Right lobe of liver (tissue), 6 donors: ENCODE data around the gene LRRIQ1. TPM values are rescaled to one million over a fixed set of nuclear protein-coding genes. Genes with fewer than 3 reads are reported as not detected.

ENCODE experiments used
- ATAC-seq, 4 donors: fragments of 200-7000 bp; cut with Tn5 transposase; one replicate each; pipeline ENCODE4 v1.9.1; 2020; ENCODE audit warnings: mild to moderate bottlenecking in 4 of 4, moderate library complexity in 4 of 4
- DNase-seq, 3 donors: peaks; one replicate each; pipeline ENCODE4 v3.0.0-alpha.2; 2020
- H3K27ac ChIP-seq, 3 donors: fragments of 200-600 bp; one replicate each; pipeline ENCODE4 v1.8.0; 2022
- H3K27me3 ChIP-seq, 2 donors: fragments of 200-600 bp; one replicate each; pipeline ENCODE4 v1.8.0; 2022
- H3K36me3 ChIP-seq, 4 donors: fragments of 200-600 bp; sonication (generic) in 1 of 4; one replicate each; pipeline versions ENCODE4 v1.5.1 to v1.8.0; 2017 to 2022; ENCODE audit warnings: control low read depth in 1 of 4
- H3K4me1 ChIP-seq, 4 donors: fragments of 200-600 bp; sonication (generic) in 1 of 4; one replicate each; pipeline versions ENCODE4 v1.5.1 to v1.8.0; 2017 to 2022; ENCODE audit warnings: control low read depth in 1 of 4
- H3K4me3 ChIP-seq, 3 donors: fragments of 200-600 bp; one replicate each; pipeline ENCODE4 v1.8.0; 2022
- H3K9me3 ChIP-seq, 4 donors: fragments of 200-600 bp; sonication (generic) in 1 of 4; one replicate each; pipeline versions ENCODE4 v1.5.1 to v1.8.0; 2017 to 2022; ENCODE audit warnings: control low read depth in 1 of 4
- POLR2A ChIP-seq: fragments of 450-650 bp; IDR thresholded peaks from one replicate; pipeline ENCODE4 v1.6.1; 2017; ENCODE audit warnings: antibody characterized with exemption, mild to moderate bottlenecking
- WGBS: methylation state at CpG from one replicate; pipeline ENCODE4 v1.1.6; 2018; ENCODE audit warnings: low coverage, low lambda C conversion rate; ENCODE audit not compliant: insufficient coverage; ENCODE audit errors: missing lambda C conversion rate; 5-methylcytosine and 5-hydroxymethylcytosine counted together
- intact Hi-C, 2 donors: fragments of 100-400 bp; cut with DNase I; formaldehyde crosslinking; loops; one replicate each; pipeline versions ENCODE4 v1.11.2 to v1.14.1; 2022
- total RNA-seq, 6 experiments: library from RNA; depleted of rRNA in 2 of 6; stranded (reverse); fragments of >200 nt in 2 of 6; fragmentation: NEBNext Ultra II Directional in 3 of 6; extraction: Animal tissue kit (Norgen Biotek cat#: 25700) in 3 of 6; gene quantifications; one replicate each; pipeline versions ENCODE4 v1.1.0 to v1.2.4, GENCODE V29; 2016 to 2023
- TF ChIP-seq, protein P1 (sequence below), 4 donors: fragments of 200-600 bp in 3 of 4; fragments of 450-650 bp in 1 of 4; IDR thresholded peaks; one replicate each; pipeline versions ENCODE4 v1.5.1 to v1.8.0; 2016 to 2022; ENCODE audit warnings: antibody characterized with exemption in 4 of 4, mild to moderate bottlenecking in 2 of 4
- donor health status: DM: no; HTN: yes; CAD: no.
- donor health status: DM: no; HTN: no; CAD: no.
- donor health status: DM: no; HTN: no; CAD: no.
- donor health status: DM: no; HTN: yes; CAD: no.
- donor health status: DM: no; HTN: yes; CAD: no.

LRRIQ1 gene
- total RNA-seq, 6 experiments from 2014 or later = 0.04 to 0.23 TPM; not detected in 4

DNA sequence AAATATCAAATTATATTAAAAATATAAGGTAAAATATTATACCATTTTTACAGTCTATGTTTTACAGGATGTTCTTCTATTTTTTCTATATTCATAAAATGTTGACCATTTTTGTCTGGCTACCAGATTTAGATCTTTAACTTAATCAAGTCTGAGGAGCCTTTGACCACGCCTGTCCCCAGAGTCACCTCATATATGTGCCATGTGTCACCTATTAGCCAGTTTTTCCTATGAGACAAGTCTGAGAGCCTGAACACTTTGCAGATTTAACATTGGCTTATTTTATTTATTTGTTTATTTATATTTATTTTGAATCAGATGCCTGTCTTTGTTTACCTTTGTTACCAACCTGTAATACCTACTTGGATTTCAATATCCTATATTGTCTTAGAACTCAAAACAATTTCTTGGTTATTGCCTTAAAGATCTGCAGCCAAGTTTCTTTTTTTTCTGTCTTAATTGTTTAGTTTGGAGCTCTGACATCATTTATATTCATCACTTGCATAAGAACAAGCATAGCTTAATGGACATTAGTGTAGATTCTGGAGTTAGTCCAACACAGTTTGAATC is 127.7 kb downstream of the LRRIQ1 start:
- intact Hi-C loops = no loop called here
- ATAC-seq (no peak), DNase-seq (no peak)
- Histone ChIP-seq H3K36me3 (no peaks in the 10 kb centered on the region), H3K4me1 (no peaks in the 10 kb centered on the region), H3K27ac (no peak overlapping the region), H3K27me3 (no peaks in the 10 kb centered on the region), H3K9me3 (no peaks in the 10 kb centered on the region), H3K4me3 (no peak overlapping the region)
- TF ChIP-seq, protein P1, sequence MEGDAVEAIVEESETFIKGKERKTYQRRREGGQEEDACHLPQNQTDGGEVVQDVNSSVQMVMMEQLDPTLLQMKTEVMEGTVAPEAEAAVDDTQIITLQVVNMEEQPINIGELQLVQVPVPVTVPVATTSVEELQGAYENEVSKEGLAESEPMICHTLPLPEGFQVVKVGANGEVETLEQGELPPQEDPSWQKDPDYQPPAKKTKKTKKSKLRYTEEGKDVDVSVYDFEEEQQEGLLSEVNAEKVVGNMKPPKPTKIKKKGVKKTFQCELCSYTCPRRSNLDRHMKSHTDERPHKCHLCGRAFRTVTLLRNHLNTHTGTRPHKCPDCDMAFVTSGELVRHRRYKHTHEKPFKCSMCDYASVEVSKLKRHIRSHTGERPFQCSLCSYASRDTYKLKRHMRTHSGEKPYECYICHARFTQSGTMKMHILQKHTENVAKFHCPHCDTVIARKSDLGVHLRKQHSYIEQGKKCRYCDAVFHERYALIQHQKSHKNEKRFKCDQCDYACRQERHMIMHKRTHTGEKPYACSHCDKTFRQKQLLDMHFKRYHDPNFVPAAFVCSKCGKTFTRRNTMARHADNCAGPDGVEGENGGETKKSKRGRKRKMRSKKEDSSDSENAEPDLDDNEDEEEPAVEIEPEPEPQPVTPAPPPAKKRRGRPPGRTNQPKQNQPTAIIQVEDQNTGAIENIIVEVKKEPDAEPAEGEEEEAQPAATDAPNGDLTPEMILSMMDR (IDR thresholded peaks at IDR 0.05) = no peak
- TF ChIP-seq POLR2A = no peak
- 47% methylated on average over 1 of the region's 1 CpG for WGBS

DNA sequence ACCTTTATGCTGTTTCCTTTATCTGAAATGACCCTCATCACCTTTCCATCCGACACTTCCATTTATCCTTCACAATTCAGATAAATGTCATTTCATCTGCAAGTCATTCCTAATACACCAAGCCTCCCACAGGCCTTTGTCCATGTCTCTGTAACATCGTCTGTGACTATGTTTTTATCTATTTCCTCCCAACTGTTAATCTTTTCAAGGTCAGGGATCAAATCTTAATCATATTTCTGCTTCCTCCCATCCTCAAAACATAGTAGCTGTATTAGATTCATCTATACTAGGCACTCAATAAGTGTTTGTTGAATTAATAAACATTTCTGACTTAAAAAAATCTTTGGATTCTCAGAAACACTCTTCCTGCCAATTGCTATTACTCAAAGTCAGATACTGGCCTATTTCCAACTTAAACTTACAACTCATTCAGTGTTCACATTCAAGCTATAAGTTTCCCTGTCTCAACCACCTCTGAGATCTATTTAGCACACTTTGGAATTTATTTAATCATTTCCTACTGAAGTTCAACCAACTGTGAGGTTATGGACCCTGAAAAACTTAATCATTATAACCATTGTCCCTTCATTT is 143.6 kb downstream of the LRRIQ1 start:
- no peak for DNase-seq
- no peaks in the 10 kb centered on the region for H3K27me3 ChIP-seq
- WGBS = 12% methylated on average over 2 of the region's 2 CpGs
- no peak overlapping the region for H3K27ac ChIP-seq
- H3K4me3 ChIP-seq = no peak overlapping the region
- no peaks in the 10 kb centered on the region for H3K9me3 ChIP-seq
- ATAC-seq = no peak
- no peaks in the 10 kb centered on the region for H3K36me3 ChIP-seq
- TF ChIP-seq, protein P1 (IDR thresholded peaks at IDR 0.05) = no peak
- no peak for TF ChIP-seq POLR2A
- H3K4me1 ChIP-seq = no peaks in the 10 kb centered on the region
- intact Hi-C loops = no loop called here

DNA sequence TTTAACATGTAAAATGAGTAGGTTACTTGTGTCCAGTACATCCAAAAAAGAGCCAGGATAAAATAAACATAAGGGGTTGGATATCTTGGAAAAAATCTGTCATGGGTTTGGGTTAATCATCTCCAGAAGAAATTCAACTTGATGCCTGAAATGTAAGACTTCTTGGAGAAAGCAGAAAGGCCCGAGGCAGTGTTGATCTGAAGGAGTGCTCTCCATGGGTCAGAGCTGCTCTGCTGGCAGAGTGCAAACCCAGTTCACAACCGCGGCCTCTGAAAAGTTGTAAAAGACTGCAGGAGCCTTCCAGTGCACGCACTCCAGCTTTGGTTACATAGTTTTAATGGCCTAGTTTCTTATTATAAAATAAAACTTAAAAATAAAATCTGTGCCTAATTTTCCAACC is 146.5 kb downstream of the LRRIQ1 start:
- TF ChIP-seq POLR2A = no peak
- TF ChIP-seq, protein P1 (IDR thresholded peaks at IDR 0.05) = no peak
- intact Hi-C loops = no loop called here

DNA sequence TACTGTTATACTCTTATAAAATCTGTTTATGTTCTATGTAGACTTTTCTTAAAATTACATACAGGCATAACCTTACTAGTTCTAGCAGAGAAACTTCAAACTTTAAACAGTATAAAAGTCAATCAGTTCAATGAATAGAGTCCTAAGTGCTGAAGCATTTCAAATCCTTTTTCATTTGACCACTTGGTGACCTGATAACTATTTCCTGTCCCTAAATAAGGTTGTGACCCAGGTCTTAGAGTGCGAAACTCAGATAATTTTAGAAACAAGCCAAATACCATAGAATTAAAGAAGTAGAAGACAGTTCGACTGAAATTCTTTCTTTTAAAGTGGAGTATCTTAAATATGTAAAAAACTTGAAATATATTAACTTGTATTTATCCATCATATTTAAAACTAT is 147.7 kb downstream of the LRRIQ1 start:
- intact Hi-C loops = no loop called here
- Histone ChIP-seq H3K36me3 (no peaks in the 10 kb centered on the region), H3K27ac (no peak overlapping the region), H3K9me3 (no peaks in the 10 kb centered on the region), H3K27me3 (no peaks in the 10 kb centered on the region), H3K4me1 (no peaks in the 10 kb centered on the region), H3K4me3 (no peak overlapping the region)
- WGBS = 28% methylated on average over 2 of the region's 2 CpGs
- TF ChIP-seq, protein P1 (IDR thresholded peaks at IDR 0.05) = no peak
- DNase-seq (no peak), ATAC-seq (no peak)

More for the DNA sequence above, 146.5 kb downstream of the LRRIQ1 start:
- Histone ChIP-seq H3K36me3 (no peaks in the 10 kb centered on the region), H3K27ac (no peak overlapping the region), H3K4me1 (no peaks in the 10 kb centered on the region), H3K27me3 (no peaks in the 10 kb centered on the region), H3K9me3 (no peaks in the 10 kb centered on the region), H3K4me3 (no peak overlapping the region)
- no peak for DNase-seq
- WGBS = 47% methylated on average over 4 of the region's 4 CpGs
- no peak for ATAC-seq
